Heart left ventricle (tissue), 16 donors: ENCODE data around the gene OR4M1. TPM values are rescaled to one million over a fixed set of nuclear protein-coding genes. Genes with fewer than 3 reads are reported as not detected.
"Not testable (repeated sequence)": the region's sequence is repeated elsewhere in the genome, so short reads cannot be mapped to it uniquely, and the experiment has no call there.

ENCODE experiments used
- ATAC-seq, 4 donors: fragments of 200-7000 bp; cut with Tn5 transposase; one replicate each; pipeline ENCODE4 v1.9.1; 2020 to 2022; ENCODE audit warnings: moderate library complexity in 4 of 4, mild to moderate bottlenecking in 3 of 4, moderate number of reproducible peaks in 1 of 4
- DNase-seq, 5 donors: peaks; one replicate each; pipeline ENCODE4 v3.0.0-alpha.2; 2020
- H3K27ac ChIP-seq, 12 donors: fragments of 200-600 bp; sonication (generic) in 4 of 12; one replicate each; pipeline versions ENCODE4 v1.5.0 to v1.8.0; 2016 to 2022; ENCODE audit warnings: mild to moderate bottlenecking in 2 of 12
- H3K27me3 ChIP-seq, 9 donors: fragments of 200-600 bp; sonication (generic) in 2 of 9; one replicate each; pipeline versions ENCODE4 v1.5.1 to v1.8.0; 2016 to 2022; ENCODE audit warnings: mild to moderate bottlenecking in 3 of 9
- H3K36me3 ChIP-seq, 9 donors: fragments of 200-600 bp; sonication (generic) in 2 of 9; one replicate each; pipeline versions ENCODE4 v1.5.0 to v1.8.0; 2018 to 2022; ENCODE audit warnings: mild to moderate bottlenecking in 2 of 9
- H3K4me1 ChIP-seq, 12 donors: fragments of 200-600 bp; sonication (generic) in 4 of 12; one replicate each; pipeline versions ENCODE4 v1.5.0 to v1.8.0; 2016 to 2022; ENCODE audit warnings: mild to moderate bottlenecking in 3 of 12
- H3K4me3 ChIP-seq, 12 donors: fragments of 200-600 bp; sonication (generic) in 4 of 12; one replicate each; pipeline versions ENCODE4 v1.5.0 to v1.8.0; 2017 to 2022; ENCODE audit warnings: mild to moderate bottlenecking in 9 of 12, moderate library complexity in 4 of 12
- H3K9me3 ChIP-seq, 12 donors: fragments of 200-600 bp; sonication (generic) in 4 of 12; one replicate each; pipeline versions ENCODE4 v1.5.0 to v1.8.0; 2016 to 2022; ENCODE audit warnings: mild to moderate bottlenecking in 1 of 12
- CTCF ChIP-seq, 12 donors: fragments of 200-600 bp; sonication (generic) in 4 of 12; IDR thresholded peaks; one replicate each; pipeline versions ENCODE4 v1.5.0 to v1.8.0; 2018 to 2022; ENCODE audit warnings: antibody characterized with exemption in 12 of 12, mild to moderate bottlenecking in 5 of 12
- POLR2A ChIP-seq, 2 donors: fragments of 450-650 bp; IDR thresholded peaks; one replicate each; pipeline ENCODE4 v1.6.1; 2017; ENCODE audit warnings: antibody characterized with exemption in 2 of 2, mild to moderate bottlenecking in 2 of 2, moderate library complexity in 2 of 2
- WGBS, 4 donors: extraction: QIAGEN DNeasy Blood & Tissue Kit in 2 of 4; methylation state at CpG; one replicate each; pipeline versions ENCODE4 v1.1.5 to v1.1.7; 2013 to 2018; 5-methylcytosine and 5-hydroxymethylcytosine counted together
- intact Hi-C, 10 donors: fragments of 100-400 bp; cut with DNase I; formaldehyde crosslinking; loops; one replicate each; pipeline versions ENCODE4 v1.11.1 to v1.14.2; 2022
- long read RNA-seq, 3 donors: library from polyadenylated mRNA; unstranded; transcript quantifications; one replicate each; pipeline ENCODE4 v2.0.0, GENCODE V29; 2020 to 2021
- polyA plus RNA-seq, 2 donors: library from polyadenylated mRNA; stranded (reverse); fragments of 200-250 nt; gene quantifications; one replicate each; pipeline ENCODE4 v1.2.3, GENCODE V29; 2013
- total RNA-seq, 9 donors: library from RNA; depleted of rRNA in 2 of 9; stranded (reverse); fragments of >200 nt in 2 of 9; fragmentation: NEBNext Ultra II Directional in 3 of 9; extraction: Animal tissue kit (Norgen Biotek cat#: 25700) in 3 of 9; gene quantifications; one replicate each; pipeline versions ENCODE4 v1.1.0 to v1.2.4, GENCODE V29; 2016 to 2023
- donor health status: ischemic (EF 13 %, LVEDD 7.1; RV severe dilation, severe dysfunction).
- donor health status: healthy with polysubstance abuse.
- donor health status: DM: no; HTN: yes; CAD: no.
- donor health status: DM: no; HTN: no; CAD: no.
- donor health status: ischemic (EF 25% LVEDD 6.9; RV normal size, moderate dysfunction).
- donor health status: ischemic (EF 25% LVEDD 5.7; RV mildly dilated, moderate dysfunction).
- donor health status: healthy.
- donor health status: DM: yes; HTN: yes; CAD: no.
- donor health status: ischemic (EF 35%, LVEDD 5.7; RV mildly dilated, moderate dysfunction).
- donor health status: nonischemic (EF 11% LVEDD 7.7; RV severe dilation, severe dysfunction).
- donor health status: DM: yes; HTN: yes; CAD: no.
- donor health status: PGD.
- donor health status: ischemic (EF 29% LVEDD 5.4; RV normal size, mild dysfunction).
- donor health status: nonischemic (EF 23%, LVEDD 6.1; RV moderate dilation, normal function).

The OR4M1 gene, protein sequence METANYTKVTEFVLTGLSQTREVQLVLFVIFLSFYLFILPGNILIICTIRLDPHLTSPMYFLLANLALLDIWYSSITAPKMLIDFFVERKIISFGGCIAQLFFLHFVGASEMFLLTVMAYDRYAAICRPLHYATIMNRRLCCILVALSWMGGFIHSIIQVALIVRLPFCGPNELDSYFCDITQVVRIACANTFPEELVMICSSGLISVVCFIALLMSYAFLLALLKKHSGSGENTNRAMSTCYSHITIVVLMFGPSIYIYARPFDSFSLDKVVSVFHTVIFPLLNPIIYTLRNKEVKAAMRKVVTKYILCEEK
- total RNA-seq (not detected), polyA plus RNA-seq (not detected)
- long read RNA-seq, donor 1 = 0 reads
- long read RNA-seq, donor 2 = 0 reads
- long read RNA-seq, donor 3 = 0 reads

GRCh38 chr14:19773204-19773603, at the start of gene OR4M1:
Gene OR4M1, plus strand, starts transcription at chr14:19773504. Its CDS starts 6,819 bp downstream, at chr14:19780323.
- peaks cover 0 to 14% (median 0%) of the 10 kb centered on the region in 12 donors for H3K9me3 ChIP-seq
- H3K4me3 ChIP-seq, ATAC-seq, H3K36me3 ChIP-seq, H3K4me1 ChIP-seq, DNase-seq, intact Hi-C loops, H3K27me3 ChIP-seq, H3K27ac ChIP-seq: not testable (repeated sequence)
- 4 to 12% (median 7%) methylated on average over 1 of the region's 1 CpG for WGBS, 4 donors

DNA sequence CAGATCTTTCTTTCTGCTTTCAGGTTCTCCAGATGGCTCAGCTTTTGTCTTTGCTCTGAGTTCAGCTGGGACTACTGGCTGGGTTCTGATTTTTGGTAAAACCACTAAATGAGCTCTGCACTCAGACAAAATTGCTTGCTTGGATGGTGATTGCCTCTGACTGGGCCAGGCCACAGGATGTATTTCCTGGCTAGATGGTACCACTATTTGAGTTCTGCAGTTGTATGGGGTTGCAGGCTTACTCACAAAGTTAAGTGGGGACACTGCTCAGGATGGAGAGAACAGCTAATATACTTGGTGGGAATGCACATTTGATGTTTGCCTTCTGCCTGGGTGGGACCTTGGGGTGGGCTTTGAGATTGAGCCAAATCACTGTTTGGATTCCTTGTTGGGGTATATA, 43.9 kb upstream of the OR4M1 start:
- intact Hi-C loops = no loop called here
- no peaks in the 10 kb centered on the region for H3K4me1 ChIP-seq

DNA sequence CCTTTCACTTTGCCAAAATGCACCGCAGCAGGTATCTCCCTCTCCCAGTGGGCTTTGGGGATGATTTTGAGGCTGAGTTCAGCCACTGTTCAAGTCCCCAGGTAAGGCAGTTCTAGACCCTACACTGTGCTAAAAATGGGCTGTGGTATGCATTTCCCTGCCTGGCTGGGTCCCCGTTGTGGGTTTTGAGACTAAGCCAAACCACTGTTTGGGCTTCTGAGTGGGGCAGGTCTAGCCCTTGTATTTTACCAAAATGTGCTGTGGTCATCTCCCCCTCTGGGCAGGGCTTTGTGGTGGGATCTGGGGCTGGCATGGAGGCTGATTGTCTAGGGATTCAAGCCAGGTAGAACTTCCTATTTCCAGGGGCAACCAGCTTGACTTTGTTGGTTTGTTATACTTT, 43.5 kb upstream of the OR4M1 start:
- Histone ChIP-seq H3K9me3 (peaks cover 0 to 59% (median 15%) of the 10 kb centered on the region in 12 donors), H3K4me1 (no peaks in the 10 kb centered on the region), H3K4me3 (no peak overlapping the region), H3K27me3 (no peaks in the 10 kb centered on the region), H3K36me3 (no peaks in the 10 kb centered on the region), H3K27ac (no peak overlapping the region)
- ATAC-seq (no peak), DNase-seq (no peak)
- no peak for TF ChIP-seq POLR2A (IDR thresholded peaks at IDR 0.05)
- no peak for TF ChIP-seq CTCF (IDR thresholded peaks at IDR 0.05)
- intact Hi-C loops = no loop called here
- WGBS, 4 donors = 43 to 66% (median 61%) methylated on average over 1 to 2 of the region's 2 CpGs

More for the DNA sequence above, 43.9 kb upstream of the OR4M1 start:
- Histone ChIP-seq H3K4me3 (no peak overlapping the region), H3K27me3 (no peaks in the 10 kb centered on the region), H3K36me3 (no peaks in the 10 kb centered on the region), H3K27ac (no peak overlapping the region), H3K9me3 (peaks cover 0 to 59% (median 15%) of the 10 kb centered on the region in 12 donors)
- ATAC-seq (no peak), DNase-seq (no peak)
- no peak for TF ChIP-seq CTCF (IDR thresholded peaks at IDR 0.05)
- TF ChIP-seq POLR2A (IDR thresholded peaks at IDR 0.05) = no peak

DNA sequence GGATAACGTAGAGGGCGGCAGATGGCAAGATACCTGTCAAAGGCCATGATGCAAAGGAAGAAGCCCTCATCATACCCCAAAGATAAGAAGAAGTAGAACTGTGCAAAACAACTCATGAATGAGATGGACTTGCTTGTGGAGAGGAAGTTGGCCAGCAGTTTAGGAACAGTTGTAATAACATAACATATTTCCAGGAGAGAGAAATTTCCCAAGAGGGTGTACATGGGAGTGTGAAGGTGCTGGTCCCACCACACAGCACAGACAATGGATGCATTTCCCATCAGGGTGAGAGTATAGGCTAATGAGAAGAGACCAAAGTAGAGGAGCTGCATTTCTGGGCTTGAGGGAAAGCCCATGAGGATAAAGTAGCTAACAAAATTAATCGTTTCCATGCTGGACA, 39.4 kb upstream of the OR4M1 start:
- H3K4me1 ChIP-seq, ATAC-seq, H3K4me3 ChIP-seq, H3K36me3 ChIP-seq, H3K27me3 ChIP-seq, intact Hi-C loops, H3K27ac ChIP-seq, DNase-seq: not testable (repeated sequence)
- H3K9me3 ChIP-seq = peaks cover 0 to 28% (median 5%) of the 10 kb centered on the region in 12 donors
- WGBS, 4 donors = 62 to 78% (median 73%) methylated on average over 3 of the region's 3 CpGs

GRCh38 chr14:19743256-19743655, 30.0 kb upstream of the OR4M1 start, which contains the start of gene OR4Q3:
Gene OR4Q3, plus strand, starts transcription at chr14:19743571.
- 71 to 81% (median 77%) methylated on average over 1 of the region's 1 CpG for WGBS, 4 donors
- DNase-seq (no peak), ATAC-seq (no peak)
- Histone ChIP-seq H3K27me3 (no peaks in the 10 kb centered on the region), H3K9me3 (peaks cover 0 to 23% (median 0%) of the 10 kb centered on the region in 12 donors), H3K36me3 (no peaks in the 10 kb centered on the region), H3K4me1 (no peaks in the 10 kb centered on the region), H3K4me3 (no peak within 1 kb of the TSS), H3K27ac (no peak within 1 kb of the TSS)
- intact Hi-C loops = no loop called here
- no peak for TF ChIP-seq CTCF (IDR thresholded peaks at IDR 0.05)
- TF ChIP-seq POLR2A (IDR thresholded peaks at IDR 0.05) = no peak

- H3K9me3 ChIP-seq, H3K4me1 ChIP-seq, H3K36me3 ChIP-seq, H3K4me3 ChIP-seq, intact Hi-C loops, ATAC-seq, H3K27ac ChIP-seq, DNase-seq, H3K27me3 ChIP-seq: not testable (repeated sequence)
Measured at GRCh38 chr14:19752316-19752715, 21.0 kb upstream of the OR4M1 start.
